Smooth muscle cell (in vitro differentiated cells): ENCODE measurements around the gene MRPS18A. TPM values are rescaled to one million over a fixed set of nuclear protein-coding genes. Genes with fewer than 3 reads are reported as not detected.
"Not testable (repeated sequence)": the region's sequence is repeated elsewhere in the genome, so short reads cannot be mapped to it uniquely, and the experiment has no call there.

Experiments used
- DNase-seq: peaks from one replicate; lab custom pipeline; 2025; ENCODE audit not compliant: unreplicated experiment; lab: John Stamatoyannopoulos, UW
- H2AFZ ChIP-seq: fragments of 200-600 bp; sonication (generic); 2 replicates; pipeline ENCODE4 v1.6.0; 2016; ENCODE audit warnings: antibody characterized with exemption, low read depth, mild to moderate bottlenecking
- H3F3A ChIP-seq: fragments of 200-600 bp; sonication (generic); 2 replicates; pipeline ENCODE4 v1.6.0; 2017; ENCODE audit warnings: antibody characterized with exemption, low read depth
- H3K27ac ChIP-seq: fragments of 200-600 bp; sonication (generic); 2 replicates; pipeline ENCODE4 v1.5.1; 2016; ENCODE audit warnings: low read depth, mild to moderate bottlenecking
- H3K27me3 ChIP-seq: fragments of 200-600 bp; sonication (generic); 2 replicates; pipeline ENCODE4 v1.6.1; 2016; ENCODE audit warnings: low read depth, mild to moderate bottlenecking
- H3K36me3 ChIP-seq: fragments of 200-600 bp; sonication (generic); 2 replicates; pipeline ENCODE4 v1.5.1; 2016; ENCODE audit warnings: low read depth
- H3K4me1 ChIP-seq: fragments of 200-600 bp; sonication (generic); 2 replicates; pipeline ENCODE4 v1.5.1; 2016; ENCODE audit warnings: low read depth
- H3K4me2 ChIP-seq: fragments of 200-600 bp; sonication (generic); 2 replicates; pipeline ENCODE4 v1.6.0; 2016; ENCODE audit warnings: mild to moderate bottlenecking
- H3K4me3 ChIP-seq: fragments of 200-600 bp; sonication (generic); 2 replicates; pipeline ENCODE4 v1.5.1; 2016; ENCODE audit warnings: mild to moderate bottlenecking
- H3K79me2 ChIP-seq: fragments of 200-600 bp; sonication (generic); 2 replicates; pipeline ENCODE4 v1.6.0; 2016; ENCODE audit warnings: low read depth, mild to moderate bottlenecking
- H3K9ac ChIP-seq: fragments of 200-600 bp; sonication (generic); 2 replicates; pipeline ENCODE4 v1.6.0; 2016; ENCODE audit warnings: low read depth
- H3K9me3 ChIP-seq: fragments of 200-600 bp; sonication (generic); replicated peaks from 2 replicates; pipeline ENCODE4 v1.5.1; 2016; ENCODE audit warnings: low read depth
- H4K20me1 ChIP-seq: fragments of 200-600 bp; sonication (generic); 2 replicates; pipeline ENCODE4 v1.6.0; 2016; ENCODE audit warnings: low read depth
- WGBS: methylation state at CpG from one replicate; pipeline ENCODE4 v1.1.7; 2016; ENCODE audit warnings: low lambda C conversion rate; 5-methylcytosine and 5-hydroxymethylcytosine counted together
- polyA plus RNA-seq: library from polyadenylated mRNA; unstranded; fragments of >200 nt; fragmentation: Nextera tagmentation; extraction: Ambion mirVana; gene quantifications from 2 replicates; pipeline ENCODE4 v1.2.1, GENCODE V29; 2016
- total RNA-seq: library from RNA; depleted of rRNA; stranded (reverse); fragments of >200 nt; gene quantifications from 2 replicates; pipeline ENCODE4 v1.2.3, GENCODE V29; 2014
- TF ChIP-seq, protein P1 (sequence below): fragments of 200-600 bp; sonication (generic); IDR thresholded peaks from 2 replicates; pipeline ENCODE4 v1.5.1; 2017; ENCODE audit warnings: borderline replicate concordance, mild to moderate bottlenecking, antibody characterized with exemption; ENCODE audit not compliant: insufficient read depth, poor library complexity, severe bottlenecking

Gene MRPS18A
- total and polyA plus RNA-seq, 2 experiments from 2014 or later, result 40.4 to 59.9 TPM

DNA sequence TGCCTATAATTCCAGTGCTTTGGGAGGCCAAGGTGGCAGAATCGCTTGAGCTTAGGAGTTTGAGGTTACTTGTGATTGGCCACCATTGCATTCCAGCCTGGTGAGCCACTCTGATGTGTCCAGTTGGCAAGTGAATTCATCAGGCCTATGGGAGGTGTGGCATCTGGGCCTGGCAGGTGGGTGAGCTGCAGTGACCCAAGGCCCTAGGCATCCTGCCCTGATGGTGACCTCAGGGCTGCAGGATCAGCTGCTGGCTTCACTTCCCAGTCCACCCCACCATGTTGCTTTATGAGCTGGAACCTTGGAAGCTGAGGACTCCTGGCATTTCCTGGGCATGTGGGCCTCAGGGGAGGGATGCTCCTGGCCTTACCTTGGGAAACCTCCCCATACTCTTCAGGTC, 22.2 kb downstream of the MRPS18A start:
- Histone ChIP-seq H3K27ac (no peak overlapping the region), H3F3A (peaks cover 16% of the 10 kb centered on the region), H3K79me2 (no peaks in the 10 kb centered on the region), H3K4me3 (no peak overlapping the region), H3K9ac (no peak overlapping the region), H3K4me2 (no peak overlapping the region), H2AFZ (no peak overlapping the region), H3K9me3 (no peaks in the 10 kb centered on the region), H3K27me3 (no peaks in the 10 kb centered on the region), H3K4me1 (peaks cover 29% of the 10 kb centered on the region), H4K20me1 (no peaks in the 10 kb centered on the region), H3K36me3 (no peaks in the 10 kb centered on the region)
- DNase-seq, result no peak
- TF ChIP-seq, protein P1, sequence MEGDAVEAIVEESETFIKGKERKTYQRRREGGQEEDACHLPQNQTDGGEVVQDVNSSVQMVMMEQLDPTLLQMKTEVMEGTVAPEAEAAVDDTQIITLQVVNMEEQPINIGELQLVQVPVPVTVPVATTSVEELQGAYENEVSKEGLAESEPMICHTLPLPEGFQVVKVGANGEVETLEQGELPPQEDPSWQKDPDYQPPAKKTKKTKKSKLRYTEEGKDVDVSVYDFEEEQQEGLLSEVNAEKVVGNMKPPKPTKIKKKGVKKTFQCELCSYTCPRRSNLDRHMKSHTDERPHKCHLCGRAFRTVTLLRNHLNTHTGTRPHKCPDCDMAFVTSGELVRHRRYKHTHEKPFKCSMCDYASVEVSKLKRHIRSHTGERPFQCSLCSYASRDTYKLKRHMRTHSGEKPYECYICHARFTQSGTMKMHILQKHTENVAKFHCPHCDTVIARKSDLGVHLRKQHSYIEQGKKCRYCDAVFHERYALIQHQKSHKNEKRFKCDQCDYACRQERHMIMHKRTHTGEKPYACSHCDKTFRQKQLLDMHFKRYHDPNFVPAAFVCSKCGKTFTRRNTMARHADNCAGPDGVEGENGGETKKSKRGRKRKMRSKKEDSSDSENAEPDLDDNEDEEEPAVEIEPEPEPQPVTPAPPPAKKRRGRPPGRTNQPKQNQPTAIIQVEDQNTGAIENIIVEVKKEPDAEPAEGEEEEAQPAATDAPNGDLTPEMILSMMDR, result no peak
- WGBS, result 100% methylated on average over 1 of the region's 1 CpG

DNA sequence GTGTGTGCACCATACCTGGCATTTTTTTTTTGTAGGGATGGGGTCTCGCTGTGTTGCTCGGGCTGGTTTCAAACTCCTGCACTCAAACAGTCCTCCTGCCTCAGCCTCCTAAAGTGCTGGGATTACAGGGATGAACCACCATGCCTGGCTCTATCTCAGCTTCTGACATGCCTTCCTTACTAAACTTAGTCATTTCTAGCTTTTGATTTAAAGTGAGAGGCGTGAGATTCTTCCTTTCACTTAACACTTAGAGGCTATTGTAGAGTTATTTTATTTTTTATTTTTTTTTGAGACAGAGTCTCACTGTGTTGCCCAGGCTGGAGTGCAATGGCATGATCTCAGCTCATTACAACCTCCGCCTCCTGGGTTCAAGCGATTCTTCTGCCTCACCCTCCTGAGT, 24.6 kb downstream of the MRPS18A start:
- not testable (repeated sequence) for H3K9me3 ChIP-seq, H3K27me3 ChIP-seq, H2AFZ ChIP-seq, H3K79me2 ChIP-seq, DNase-seq, H4K20me1 ChIP-seq, H3K4me1 ChIP-seq, H3K4me3 ChIP-seq, H3K36me3 ChIP-seq, H3K27ac ChIP-seq, H3K9ac ChIP-seq, H3F3A ChIP-seq, H3K4me2 ChIP-seq
- WGBS, result 97% methylated on average over 5 of the region's 5 CpGs

DNA sequence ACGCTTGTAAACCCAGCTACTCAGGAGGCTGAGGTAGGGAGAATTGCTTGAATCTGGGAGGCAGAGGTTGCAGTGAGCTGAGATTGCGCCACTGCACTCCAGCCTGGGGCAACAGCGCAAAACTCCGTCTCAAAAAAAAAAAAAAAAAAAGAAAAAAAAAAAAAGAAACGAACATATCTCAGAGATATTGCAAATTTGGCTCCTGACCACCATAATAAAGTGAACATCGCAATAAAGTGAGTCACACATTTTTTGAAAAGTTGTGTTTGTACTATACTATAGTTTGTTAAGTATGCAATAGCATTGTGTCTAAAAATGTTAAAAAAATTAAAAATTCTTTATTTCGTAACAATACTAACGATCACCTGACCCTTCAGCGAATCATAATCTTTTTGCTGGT, 29.4 kb downstream of the MRPS18A start:
- H3K4me2 ChIP-seq, result no peak overlapping the region
- H3K9ac ChIP-seq, result no peak overlapping the region
- no peak overlapping the region for H3K27ac ChIP-seq
- TF ChIP-seq, protein P1, result no peak
- H3K4me3 ChIP-seq, result no peak overlapping the region
- no peaks in the 10 kb centered on the region for H4K20me1 ChIP-seq
- H3K79me2 ChIP-seq, result no peaks in the 10 kb centered on the region
- H3F3A ChIP-seq, result no peaks in the 10 kb centered on the region
- H2AFZ ChIP-seq, result no peak overlapping the region
- no peaks in the 10 kb centered on the region for H3K4me1 ChIP-seq
- 91% methylated on average over 9 of the region's 9 CpGs for WGBS
- no peaks in the 10 kb centered on the region for H3K9me3 ChIP-seq
- H3K27me3 ChIP-seq, result no peaks in the 10 kb centered on the region
- no peaks in the 10 kb centered on the region for H3K36me3 ChIP-seq
- no peak for DNase-seq

DNA sequence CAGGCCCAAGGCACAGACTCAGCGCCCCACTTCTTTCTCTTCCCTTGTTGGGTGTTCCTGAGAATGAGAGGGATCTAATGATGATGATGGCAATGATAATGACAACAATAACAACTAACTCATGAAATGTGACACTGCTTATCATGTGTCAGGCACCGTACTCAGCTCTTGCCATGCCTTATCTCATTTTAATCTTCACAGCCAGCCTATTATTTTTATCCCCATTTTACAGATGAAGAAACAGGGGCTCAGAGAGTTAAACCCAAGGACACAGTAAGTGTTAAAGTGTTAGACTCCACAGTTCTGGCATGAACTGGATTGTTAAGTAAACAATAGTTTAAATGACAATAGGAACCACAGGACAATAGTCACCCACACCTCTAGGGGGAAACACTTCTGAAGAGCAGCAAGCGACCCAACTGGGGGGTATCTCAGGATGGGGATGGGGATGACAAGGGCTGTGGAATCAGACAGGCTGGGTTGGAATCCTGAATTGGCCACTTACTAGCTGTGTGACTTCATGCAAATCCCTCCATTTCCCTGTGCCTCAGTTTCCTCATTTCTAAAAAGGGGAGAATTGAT, 30.3 kb downstream of the MRPS18A start:
- H3F3A ChIP-seq, result no peaks in the 10 kb centered on the region
- H3K79me2 ChIP-seq, result no peaks in the 10 kb centered on the region
- no peaks in the 10 kb centered on the region for H3K36me3 ChIP-seq
- no peak overlapping the region for H3K4me2 ChIP-seq
- no peak overlapping the region for H3K9ac ChIP-seq
- H3K27ac ChIP-seq, result no peak overlapping the region
- no peaks in the 10 kb centered on the region for H3K9me3 ChIP-seq
- H3K27me3 ChIP-seq, result no peaks in the 10 kb centered on the region
- H4K20me1 ChIP-seq, result no peaks in the 10 kb centered on the region
- DNase-seq, result no peak
- 90% methylated on average over 3 of the region's 3 CpGs for WGBS
- no peak overlapping the region for H3K4me3 ChIP-seq
- H2AFZ ChIP-seq, result no peak overlapping the region
- H3K4me1 ChIP-seq, result no peaks in the 10 kb centered on the region
- TF ChIP-seq, protein P1, result no peak

DNA sequence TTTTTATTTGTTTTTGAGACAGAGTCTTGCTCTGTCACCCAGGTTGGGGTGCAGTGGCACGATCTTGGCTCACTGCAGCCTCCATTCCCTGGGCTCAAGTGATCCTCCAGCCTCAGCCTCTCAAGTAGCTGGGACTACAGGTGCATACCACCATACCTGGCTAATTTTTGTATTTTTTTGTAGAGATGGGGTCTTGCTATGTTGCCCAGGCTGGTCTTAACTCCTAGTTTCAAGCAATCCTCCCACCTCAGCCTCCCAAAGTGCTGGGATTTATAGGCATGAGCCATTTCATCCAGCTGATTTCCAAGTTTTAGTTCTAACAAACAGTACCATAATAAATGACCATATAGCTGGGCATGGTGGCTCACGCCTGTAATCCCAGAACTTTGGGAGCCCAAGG, 34.8 kb downstream of the MRPS18A start:
- not testable (repeated sequence) for H3K9ac ChIP-seq, H3K9me3 ChIP-seq, H3K79me2 ChIP-seq, H4K20me1 ChIP-seq, H3K4me3 ChIP-seq, H3F3A ChIP-seq, H3K36me3 ChIP-seq, H3K27ac ChIP-seq, H3K27me3 ChIP-seq, H3K4me2 ChIP-seq, H2AFZ ChIP-seq, DNase-seq, H3K4me1 ChIP-seq
- WGBS, result 98% methylated on average over 2 of the region's 2 CpGs
